Ishikawa (cell line): ENCODE results near the gene BAZ1B.

Source experiments
- CEBPB ChIP-seq: IDR thresholded peaks from 2 replicates; pipeline ENCODE4 v1.6.1; 2012
- CREB1 ChIP-seq: IDR thresholded peaks from 2 replicates; pipeline ENCODE4 v1.6.1; 2012; ENCODE audit warnings: low read depth
- EGR1 ChIP-seq: IDR thresholded peaks from 2 replicates; pipeline ENCODE4 v1.6.1; 2012
- EP300 ChIP-seq: IDR thresholded peaks from 2 replicates; pipeline ENCODE4 v1.6.1; 2012; ENCODE audit warnings: borderline replicate concordance
- FOXM1 ChIP-seq: IDR thresholded peaks from 2 replicates; pipeline ENCODE4 v1.6.1; 2012; ENCODE audit warnings: low read depth, borderline replicate concordance
- MAX ChIP-seq: IDR thresholded peaks from 2 replicates; pipeline ENCODE4 v1.6.1; 2012
- NFIC ChIP-seq: IDR thresholded peaks from 2 replicates; pipeline ENCODE4 v1.6.1; 2012
- RAD21 ChIP-seq: IDR thresholded peaks from 2 replicates; pipeline ENCODE4 v1.6.1; 2012; ENCODE audit warnings: low read depth
- REST ChIP-seq: IDR thresholded peaks from 2 replicates; pipeline ENCODE4 v1.6.1; 2012; ENCODE audit warnings: low read depth, mild to moderate bottlenecking
- TAF1 ChIP-seq: IDR thresholded peaks from 2 replicates; pipeline ENCODE4 v1.6.1; 2012; ENCODE audit warnings: low read depth, mild to moderate bottlenecking
- TCF12 ChIP-seq: IDR thresholded peaks from 2 replicates; pipeline ENCODE4 v1.6.1; 2012; ENCODE audit warnings: low read depth
- TEAD4 ChIP-seq: IDR thresholded peaks from 2 replicates; pipeline ENCODE4 v1.6.1; 2012
- USF1 ChIP-seq: IDR thresholded peaks from 2 replicates; pipeline ENCODE4 v1.6.1; 2012
- YY1 ChIP-seq: IDR thresholded peaks from 2 replicates; pipeline ENCODE4 v1.6.1; 2012; ENCODE audit warnings: low read depth
- ZBTB7A ChIP-seq: IDR thresholded peaks from 2 replicates; pipeline ENCODE4 v1.6.1; 2012; ENCODE audit warnings: low read depth

The BAZ1B gene

GRCh38 chr7:73507556-73507955 lies 14.5 kb downstream of the BAZ1B start:
- no peak for TF ChIP-seq CEBPB
- no peak for TF ChIP-seq TEAD4
- no peak for TF ChIP-seq CREB1
- no peak for TF ChIP-seq ZBTB7A
- no peak for TF ChIP-seq FOXM1
- TF ChIP-seq TAF1 = no peak
- TF ChIP-seq YY1 = no peak
- no peak for TF ChIP-seq TCF12
- no peak for TF ChIP-seq MAX
- no peak for TF ChIP-seq RAD21

GRCh38 chr7:73504920-73505319 lies 17.2 kb downstream of the BAZ1B start:
- TF ChIP-seq MAX = no peak
- no peak for TF ChIP-seq USF1
- no peak for TF ChIP-seq ZBTB7A
- no peak for TF ChIP-seq CREB1
- no peak for TF ChIP-seq TCF12
- no peak for TF ChIP-seq TEAD4
- no peak for TF ChIP-seq RAD21
- no peak for TF ChIP-seq TAF1
- TF ChIP-seq EP300 = no peak
- no peak for TF ChIP-seq FOXM1
- TF ChIP-seq YY1 = no peak
- TF ChIP-seq NFIC = no peak
- TF ChIP-seq CEBPB = no peak
- TF ChIP-seq EGR1 = no peak
- TF ChIP-seq REST = no peak

GRCh38 chr7:73504017-73504416 lies 18.1 kb downstream of the BAZ1B start:
- no peak for TF ChIP-seq CEBPB
- TF ChIP-seq TCF12 = no peak
- no peak for TF ChIP-seq TEAD4
- TF ChIP-seq EP300 = no peak
- TF ChIP-seq TAF1 = no peak
- TF ChIP-seq EGR1 = no peak
- TF ChIP-seq CREB1 = no peak
- no peak for TF ChIP-seq RAD21
- TF ChIP-seq REST = no peak
- TF ChIP-seq MAX = no peak

- TF ChIP-seq USF1 (no peak), TCF12 (no peak), EP300 (no peak), FOXM1 (no peak), ZBTB7A (no peak), CEBPB (no peak), TAF1 (no peak), TEAD4 (no peak), REST (no peak), RAD21 (no peak), YY1 (no peak), EGR1 (no peak)
Measured at GRCh38 chr7:73503229-73503628, 18.9 kb downstream of the BAZ1B start.
